ENCODE results near the gene VPS37B.
"Not testable (repeated sequence)": the region's sequence is repeated elsewhere in the genome, so short reads cannot be mapped to it uniquely, and the experiment has no call there.

VPS37B gene

DNA sequence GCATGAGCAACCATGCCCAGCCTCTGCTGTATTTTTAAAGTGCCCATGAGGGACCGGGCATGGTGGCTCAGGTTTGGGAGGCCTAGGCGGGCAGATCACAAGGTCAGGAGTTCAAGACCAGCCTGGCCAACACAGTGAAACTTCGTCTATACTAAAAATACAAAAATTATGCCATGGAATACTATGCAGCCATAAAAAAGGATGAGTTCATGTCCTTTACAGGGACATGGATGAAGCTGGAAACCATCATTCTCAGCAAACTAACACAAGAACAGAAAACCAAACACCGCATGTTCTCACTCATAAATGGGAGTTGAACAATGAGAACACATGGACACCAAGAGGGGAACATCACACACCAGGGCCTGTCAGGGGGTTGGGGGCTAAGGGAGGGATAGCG, 9.3 kb upstream of the VPS37B start:
- DNase-seq, result not testable (repeated sequence)

- DNase-seq, result no peak
Measured at GRCh38 chr12:122903693-122904034, 7.7 kb upstream of the VPS37B start.

DNA sequence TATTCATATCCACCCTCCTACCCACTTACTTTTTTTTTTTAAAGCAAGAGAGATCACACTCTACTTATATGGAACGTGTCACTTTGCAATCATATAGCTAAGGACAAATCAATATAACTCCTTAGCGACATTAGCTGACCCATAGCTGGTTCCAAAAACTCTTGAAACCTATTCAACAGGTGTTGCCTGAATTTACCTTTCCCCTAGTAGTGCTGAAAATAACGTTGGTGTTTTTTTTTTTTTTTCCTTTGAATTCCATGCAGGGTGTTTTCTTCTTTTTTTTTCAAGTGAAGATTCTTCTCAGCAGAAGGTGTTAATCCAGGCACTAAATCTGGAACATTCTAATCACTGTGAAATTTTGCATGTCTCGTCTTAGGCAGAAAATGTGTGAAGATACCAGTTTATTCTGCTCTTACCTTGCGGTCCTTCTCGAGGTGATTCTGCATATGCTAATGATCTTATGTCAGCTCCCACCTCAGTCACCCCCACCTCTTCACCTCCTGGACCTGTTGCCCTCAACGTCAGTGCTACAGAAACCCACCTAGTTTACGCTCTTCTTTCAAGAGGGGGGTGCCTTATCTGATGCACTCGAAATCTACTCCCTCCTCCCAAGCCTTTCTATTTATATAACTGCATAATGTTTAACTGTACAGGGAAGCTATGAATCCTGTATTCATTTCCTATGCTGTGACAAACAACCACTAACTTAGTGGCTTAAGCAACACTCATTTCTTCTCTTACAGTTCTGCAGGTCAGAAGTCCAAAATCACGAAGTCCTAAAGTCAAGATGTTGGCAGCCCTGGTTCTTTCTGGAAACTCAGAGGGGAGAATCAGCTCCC, 7.1 kb upstream of the VPS37B start:
- no peak for DNase-seq

- DNase-seq, result no peak
Measured at GRCh38 chr12:122899887-122900286, 4.0 kb upstream of the VPS37B start.

GRCh38 chr12:122896662-122897061, 738 bp upstream of the VPS37B start:
- DNase-seq, result no peak

DNA sequence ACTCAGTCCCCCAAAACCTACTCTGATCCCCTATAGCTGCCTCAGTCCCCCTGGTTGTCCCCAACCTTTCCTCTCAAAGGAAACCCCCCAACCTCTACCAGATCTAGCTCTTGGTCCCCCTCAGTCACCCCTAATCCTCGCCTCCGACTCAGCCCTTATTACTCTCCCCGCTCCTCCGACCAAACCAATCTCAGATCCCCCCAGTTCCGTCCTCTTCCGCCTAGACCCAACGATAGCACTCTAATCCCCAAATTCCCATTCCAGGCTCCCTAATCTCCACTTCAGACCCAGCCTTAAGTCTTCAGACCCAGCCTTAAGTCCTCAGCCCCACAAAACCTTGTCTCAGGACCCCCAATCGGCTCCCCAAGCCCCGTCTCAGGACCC, 612 bp downstream of the VPS37B start:
- DNase-seq, result no peak

- DNase-seq, result no peak
Measured at GRCh38 chr12:122894193-122895121, 1.5 kb downstream of the VPS37B start.

- DNase-seq, result no peak
Measured at GRCh38 chr12:122893208-122894153, 2.4 kb downstream of the VPS37B start.

DNA sequence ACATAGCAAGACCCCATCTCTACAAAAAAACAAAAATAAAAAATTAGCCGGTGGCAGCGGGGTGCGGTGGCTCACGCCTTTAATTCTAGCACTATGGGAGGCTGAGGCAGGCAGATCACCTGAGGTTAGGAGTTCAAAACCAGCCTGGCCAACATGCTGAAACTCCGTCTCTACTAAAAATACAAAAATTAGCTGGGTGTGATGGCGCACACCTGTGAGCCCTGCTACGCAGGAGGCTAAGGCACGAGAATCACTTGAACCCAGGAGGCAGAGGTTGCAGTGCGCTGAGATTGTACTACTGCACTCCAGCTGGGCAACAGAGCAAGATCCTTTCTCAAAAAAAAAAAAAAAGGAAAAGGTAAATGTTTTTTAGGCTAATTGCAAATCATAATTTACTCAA, 3.2 kb downstream of the VPS37B start:
- DNase-seq, result not testable (repeated sequence)

DNA sequence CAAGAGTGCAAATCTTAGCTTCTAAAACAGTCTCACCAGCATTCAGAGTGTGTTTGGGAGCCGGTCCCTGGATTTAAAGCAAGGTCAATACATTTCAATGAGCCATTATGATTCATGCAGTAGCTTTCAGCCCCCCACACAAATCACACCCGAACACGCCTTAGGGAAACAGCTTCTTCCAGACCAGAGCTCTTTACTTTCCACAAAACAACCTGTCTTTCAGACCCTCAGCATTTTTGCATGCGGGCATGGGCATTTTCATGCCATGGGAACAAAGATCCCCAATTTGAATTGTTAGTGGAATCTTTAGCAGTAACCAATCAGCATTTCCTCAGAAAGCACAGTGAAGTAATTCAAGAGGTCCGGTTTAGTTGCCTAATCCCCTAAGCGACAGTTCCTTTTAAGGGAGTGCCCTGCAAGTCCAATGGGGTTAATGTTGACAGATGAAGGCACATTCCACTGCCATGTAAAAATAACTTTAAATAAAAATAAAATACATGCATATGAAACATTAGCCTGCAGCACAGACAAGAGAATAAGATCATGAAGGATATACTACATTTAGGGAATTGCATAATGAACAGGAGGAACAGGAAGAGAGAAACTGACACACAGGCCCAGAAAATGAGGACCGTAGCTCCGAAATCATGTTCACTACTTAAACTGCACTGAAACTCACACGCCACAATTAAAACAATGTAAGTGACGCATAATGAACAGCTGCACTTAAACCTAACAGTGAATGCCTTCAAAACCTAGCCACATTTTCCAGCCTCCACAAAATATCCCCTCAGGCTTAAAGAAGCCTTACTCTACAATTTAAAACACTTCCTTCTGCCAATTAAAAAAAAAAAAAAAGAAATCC, 4.0 kb downstream of the VPS37B start:
- DNase-seq, result no peak

GRCh38 chr12:122889761-122890520, 6.0 kb downstream of the VPS37B start:
- DNase-seq, result no peak

GRCh38 chr12:122888232-122888752, 7.6 kb downstream of the VPS37B start:
- no peak for DNase-seq

DNA sequence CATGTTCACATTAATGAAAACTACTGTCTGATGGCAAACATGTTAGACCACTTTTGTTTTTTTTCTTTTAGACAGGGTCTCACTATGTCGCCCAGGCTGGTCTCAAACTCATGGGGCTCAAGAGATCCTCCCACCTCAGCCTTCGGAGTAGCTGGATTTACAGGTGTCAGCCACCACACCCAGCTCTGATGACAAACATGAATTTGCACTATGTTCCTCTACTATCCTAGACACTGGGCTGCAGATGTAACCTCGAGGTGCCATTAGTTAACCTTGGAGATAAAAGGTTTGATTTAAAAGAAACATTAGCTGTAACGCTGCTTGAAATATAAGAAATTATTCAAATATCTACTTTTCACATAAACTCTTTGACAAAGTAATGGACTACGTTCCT, 8.1 kb downstream of the VPS37B start:
- no peak for DNase-seq

DNA sequence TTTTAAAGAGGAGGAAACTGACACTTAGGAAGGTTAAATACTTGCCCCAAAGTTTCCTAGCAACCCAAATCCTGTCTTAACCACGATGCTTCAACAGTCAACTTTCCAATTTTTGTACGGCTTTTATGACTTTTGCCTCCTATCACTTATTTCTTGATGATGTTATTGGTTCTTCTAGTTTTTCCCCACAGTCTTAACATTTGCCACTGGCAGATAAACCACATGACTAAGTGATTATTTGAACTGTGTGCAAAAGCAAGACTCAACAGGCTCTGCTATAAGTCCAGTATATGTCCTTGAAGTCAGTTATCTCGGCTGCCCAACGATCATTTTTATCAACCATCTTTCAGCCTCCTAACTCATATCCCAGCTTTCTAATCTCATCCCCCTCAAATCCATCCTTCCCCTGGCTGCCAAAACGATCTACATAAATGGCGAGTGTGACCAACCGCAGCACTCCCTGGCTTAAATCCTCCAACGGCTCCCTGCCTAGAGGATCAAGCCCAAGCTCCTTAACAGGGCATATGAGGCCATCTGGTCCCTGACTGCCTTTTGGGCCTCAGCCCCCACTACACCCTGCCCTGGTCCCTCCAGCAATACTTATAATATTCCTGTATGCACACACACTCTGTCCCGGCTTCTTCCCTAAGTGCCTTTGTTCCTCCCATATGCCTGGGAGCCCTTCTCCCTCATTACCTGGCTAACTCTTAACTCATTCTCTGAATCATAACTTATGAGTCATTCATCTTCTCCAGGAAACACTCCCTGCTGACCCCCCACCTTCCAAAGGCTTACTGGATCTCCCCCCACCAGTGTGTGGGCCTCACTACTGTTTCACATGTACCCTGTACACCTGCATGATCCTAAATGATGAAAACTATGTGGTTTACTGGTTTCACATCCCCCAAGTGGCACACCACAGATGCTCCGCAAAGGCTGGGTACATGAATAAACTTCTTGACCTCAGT, 8.8 kb downstream of the VPS37B start:
- no peak for DNase-seq

GRCh38 chr12:122886161-122886560, 9.8 kb downstream of the VPS37B start:
- DNase-seq, result no peak

GRCh38 chr12:122884860-122885259, 11.1 kb downstream of the VPS37B start:
- no peak for DNase-seq

DNA sequence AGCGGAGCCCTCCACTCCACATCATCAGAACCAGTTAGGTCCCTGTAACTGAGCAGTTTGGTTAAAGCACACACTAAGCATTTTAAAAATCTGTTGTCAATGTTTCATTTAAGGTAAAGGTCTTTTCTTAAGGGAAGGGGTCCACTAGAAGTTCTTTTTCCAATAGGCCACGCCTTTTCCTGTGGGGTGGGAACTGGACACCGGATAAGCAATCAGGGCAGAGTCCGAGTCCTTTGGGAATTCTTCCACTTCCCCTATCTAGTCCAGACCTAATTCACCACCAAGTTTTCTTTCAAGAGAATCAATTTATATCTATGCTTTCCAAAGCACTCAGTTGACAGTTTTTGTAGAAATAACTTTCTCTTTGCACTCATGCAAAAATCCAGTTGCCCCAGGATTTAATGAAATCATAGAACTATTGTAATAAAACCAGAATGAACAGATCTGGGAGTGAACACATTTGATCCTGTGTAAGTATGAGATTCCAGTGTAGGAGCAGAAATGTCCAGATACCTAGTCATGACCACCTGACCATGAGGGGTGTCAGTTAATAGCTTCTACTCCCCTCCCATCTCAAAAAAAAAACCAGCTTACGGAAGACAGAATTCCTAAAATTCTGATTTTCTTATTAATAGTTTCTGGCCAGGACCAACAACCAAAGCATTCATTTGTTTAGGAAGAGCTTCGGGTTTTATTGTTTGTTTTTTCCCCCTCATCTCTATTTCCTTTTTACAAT, 11.7 kb downstream of the VPS37B start:
- DNase-seq, result no peak

DNA sequence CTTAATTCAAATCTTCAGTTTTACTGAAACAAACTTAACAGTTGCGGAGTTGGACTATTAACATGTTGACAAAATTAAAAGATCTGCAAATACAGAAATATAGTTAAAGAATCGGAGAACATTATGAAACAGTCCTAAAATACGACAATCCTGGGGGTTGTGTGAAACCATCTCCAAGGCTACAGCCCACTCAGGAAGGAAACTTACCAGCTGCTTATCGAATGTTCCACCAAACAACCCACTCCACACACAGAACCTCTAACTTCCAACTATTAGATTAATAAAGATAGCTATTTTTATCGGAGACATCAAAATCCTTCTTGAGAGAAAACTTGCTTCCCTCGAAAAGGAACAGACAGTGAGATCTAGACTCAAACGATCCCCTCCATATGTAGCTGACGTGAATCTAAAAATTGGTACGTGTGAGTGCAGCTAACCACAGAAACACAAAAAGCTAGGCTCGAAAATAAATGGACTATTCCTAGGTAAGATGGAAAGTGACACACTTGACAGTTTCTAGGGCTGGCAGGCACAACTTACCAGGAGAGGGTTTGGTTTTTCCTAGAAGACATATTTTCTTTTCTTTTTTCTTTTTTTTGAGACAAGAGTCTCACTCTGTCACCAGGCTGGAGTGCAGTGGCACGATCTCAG, 12.9 kb downstream of the VPS37B start:
- no peak for DNase-seq
